ENCODE measurements around the gene CABLES1. TPM values are rescaled to one million over a fixed set of nuclear protein-coding genes. Genes with fewer than 3 reads are reported as not detected.

The CABLES1 gene
- total and polyA plus RNA-seq, 2 experiments from 2014 or later, result 7.2 to 10.8 TPM

- Histone ChIP-seq H3K27me3 (no peaks in the 10 kb centered on the region), H3K4me1 (ENCODE audit: insufficient read depth) (no peaks in the 10 kb centered on the region), H3K4me3 (no peak overlapping the region), H3K79me2 (no peaks in the 10 kb centered on the region), H3K36me3 (replicated peaks; ENCODE audit: insufficient read depth, low read depth) (no peaks in the 10 kb centered on the region), H3K9me3 (ENCODE audit: low read depth) (no peaks in the 10 kb centered on the region), H3K27ac (no peak overlapping the region), H3K9me2 (replicated peaks; ENCODE audit: insufficient read depth) (no peaks in the 10 kb centered on the region), H2AFZ (no peak overlapping the region), H4K20me1 (ENCODE audit: insufficient read depth, poor library complexity, severe bottlenecking) (no peaks in the 10 kb centered on the region), H3K4me2 (no peak overlapping the region)
- no peak for DNase-seq (ENCODE audit: low spot score)
- 97% methylated on average over 10 of the region's 10 CpGs for WGBS (ENCODE audit: low lambda C conversion rate, missing lambda C conversion rate)
- TF ChIP-seq EZH2 (IDR thresholded peaks at IDR 0.05; ENCODE audit: borderline replicate concordance) (no peak), CTCF (IDR thresholded peaks at IDR 0.05; ENCODE audit: poor library complexity) (no peak), EZH2phosphoT487 (IDR thresholded peaks at IDR 0.05; ENCODE audit: low read depth, severe bottlenecking, unreplicated experiment) (no peak)
These were observed 66.5 kb downstream of the CABLES1 start for GRCh38 chr18:23201741-23202140.

GRCh38 chr18:23203891-23204432, 68.7 kb downstream of the CABLES1 start:
- no peaks in the 10 kb centered on the region for H3K4me1 ChIP-seq (ENCODE audit: insufficient read depth)
- 91% methylated on average over 15 of the region's 15 CpGs for WGBS (ENCODE audit: low lambda C conversion rate, missing lambda C conversion rate)
- DNase-seq (ENCODE audit: low spot score), result no peak
- no peak overlapping the region for H3K4me2 ChIP-seq
- H3K27ac ChIP-seq, result no peak overlapping the region
- no peaks in the 10 kb centered on the region for H3K9me2 ChIP-seq (replicated peaks; ENCODE audit: insufficient read depth)
- H2AFZ ChIP-seq, result no peak overlapping the region
- TF ChIP-seq EZH2 (IDR thresholded peaks at IDR 0.05; ENCODE audit: borderline replicate concordance) (no peak), EZH2phosphoT487 (IDR thresholded peaks at IDR 0.05; ENCODE audit: low read depth, severe bottlenecking, unreplicated experiment) (no peak), CTCF (IDR thresholded peaks at IDR 0.05; ENCODE audit: poor library complexity) (no peak)
- no peak overlapping the region for H3K4me3 ChIP-seq
- H3K36me3 ChIP-seq (replicated peaks; ENCODE audit: insufficient read depth, low read depth), result no peaks in the 10 kb centered on the region
- H3K9me3 ChIP-seq (ENCODE audit: low read depth), result no peaks in the 10 kb centered on the region
- H3K79me2 ChIP-seq, result no peaks in the 10 kb centered on the region
- no peaks in the 10 kb centered on the region for H3K27me3 ChIP-seq
- no peaks in the 10 kb centered on the region for H4K20me1 ChIP-seq (ENCODE audit: insufficient read depth, poor library complexity, severe bottlenecking)

- Histone ChIP-seq H3K79me2 (no peaks in the 10 kb centered on the region), H3K27ac (no peak overlapping the region), H3K4me1 (ENCODE audit: insufficient read depth) (no peaks in the 10 kb centered on the region), H3K4me3 (no peak overlapping the region), H3K9me2 (replicated peaks; ENCODE audit: insufficient read depth) (no peaks in the 10 kb centered on the region), H3K36me3 (replicated peaks; ENCODE audit: insufficient read depth, low read depth) (no peaks in the 10 kb centered on the region), H3K27me3 (no peaks in the 10 kb centered on the region), H2AFZ (no peak overlapping the region), H3K4me2 (no peak overlapping the region), H4K20me1 (ENCODE audit: insufficient read depth, poor library complexity, severe bottlenecking) (no peaks in the 10 kb centered on the region), H3K9me3 (ENCODE audit: low read depth) (no peaks in the 10 kb centered on the region)
- WGBS (ENCODE audit: low lambda C conversion rate, missing lambda C conversion rate), result 89% methylated on average over 9 of the region's 10 CpGs
- DNase-seq (ENCODE audit: low spot score), result no peak
- TF ChIP-seq EZH2 (IDR thresholded peaks at IDR 0.05; ENCODE audit: borderline replicate concordance) (no peak), CTCF (IDR thresholded peaks at IDR 0.05; ENCODE audit: poor library complexity) (no peak), EZH2phosphoT487 (IDR thresholded peaks at IDR 0.05; ENCODE audit: low read depth, severe bottlenecking, unreplicated experiment) (no peak)
These were observed 69.4 kb downstream of the CABLES1 start for GRCh38 chr18:23204589-23205235.
